GM12892 (cell line): ENCODE data around the gene LRRC39.

Source experiments
- POLR2A ChIP-seq: IDR thresholded peaks from 2 replicates; pipeline ENCODE4 v1.6.1; 2011; ENCODE audit warnings: low read depth, low read length, control low read depth
- POLR2AphosphoS5 ChIP-seq: IDR thresholded peaks from 2 replicates; pipeline ENCODE4 v1.6.1; 2011; ENCODE audit warnings: low read depth, low read length, control low read depth
- TAF1 ChIP-seq: IDR thresholded peaks from 2 replicates; pipeline ENCODE4 v1.6.1; 2011; ENCODE audit warnings: low read depth, mild to moderate bottlenecking, control low read depth, low read length, borderline replicate concordance

GRCh38 chr1:100164216-100164615, 13.8 kb downstream of the LRRC39 start:
- TF ChIP-seq POLR2A (no peak), POLR2AphosphoS5 (no peak), TAF1 (no peak)
